ENCODE results near the gene HSPB8. TPM values are rescaled to one million over a fixed set of nuclear protein-coding genes. Genes with fewer than 3 reads are reported as not detected.
A peak's percentile ranks its signal among the peaks of the same experiment; 100 is the strongest.

Gene HSPB8
- total and polyA plus RNA-seq, 2 of the 8 experiments (the other 6 are each of a cell fraction or from before 2014, with no cell fraction given): 11.7 to 28.2 TPM

GRCh38 chr12:119156401-119157044 lies 22.2 kb upstream of the HSPB8 start (continued):
- TF ChIP-seq SIN3A (conservative IDR thresholded peaks at IDR 0.05 in 1 of 2, IDR thresholded peaks at IDR 0.05 in 1 of 2; ENCODE audit: low read depth in 1 of 2, low read length in 2 of 2) (no peak), ZNF274 (IDR thresholded peaks at IDR 0.05; ENCODE audit: borderline replicate concordance, extremely low read depth, low read length) (no peak), SP1 (IDR thresholded peaks at IDR 0.05; ENCODE audit: low read depth, low read length) (peak; percentile 53; the same call in 1 of the 2 replicates), JUND (IDR thresholded peaks at IDR 0.05; ENCODE audit: low read length) (no peak), GABPA (IDR thresholded peaks at IDR 0.05; ENCODE audit: borderline replicate concordance, insufficient read depth, low read length) (0 out of 2 replicates have a peak, but pooled peaks have one; percentile 33), CHD1 (IDR thresholded peaks at IDR 0.05; ENCODE audit: low read depth, low read length) (no peak), EGR1 (IDR thresholded peaks at IDR 0.05; ENCODE audit: borderline replicate concordance, low read depth, low read length) (peak; percentile 57; the same call in 1 of the 2 replicates)
- TF ChIP-seq, protein P1, sequence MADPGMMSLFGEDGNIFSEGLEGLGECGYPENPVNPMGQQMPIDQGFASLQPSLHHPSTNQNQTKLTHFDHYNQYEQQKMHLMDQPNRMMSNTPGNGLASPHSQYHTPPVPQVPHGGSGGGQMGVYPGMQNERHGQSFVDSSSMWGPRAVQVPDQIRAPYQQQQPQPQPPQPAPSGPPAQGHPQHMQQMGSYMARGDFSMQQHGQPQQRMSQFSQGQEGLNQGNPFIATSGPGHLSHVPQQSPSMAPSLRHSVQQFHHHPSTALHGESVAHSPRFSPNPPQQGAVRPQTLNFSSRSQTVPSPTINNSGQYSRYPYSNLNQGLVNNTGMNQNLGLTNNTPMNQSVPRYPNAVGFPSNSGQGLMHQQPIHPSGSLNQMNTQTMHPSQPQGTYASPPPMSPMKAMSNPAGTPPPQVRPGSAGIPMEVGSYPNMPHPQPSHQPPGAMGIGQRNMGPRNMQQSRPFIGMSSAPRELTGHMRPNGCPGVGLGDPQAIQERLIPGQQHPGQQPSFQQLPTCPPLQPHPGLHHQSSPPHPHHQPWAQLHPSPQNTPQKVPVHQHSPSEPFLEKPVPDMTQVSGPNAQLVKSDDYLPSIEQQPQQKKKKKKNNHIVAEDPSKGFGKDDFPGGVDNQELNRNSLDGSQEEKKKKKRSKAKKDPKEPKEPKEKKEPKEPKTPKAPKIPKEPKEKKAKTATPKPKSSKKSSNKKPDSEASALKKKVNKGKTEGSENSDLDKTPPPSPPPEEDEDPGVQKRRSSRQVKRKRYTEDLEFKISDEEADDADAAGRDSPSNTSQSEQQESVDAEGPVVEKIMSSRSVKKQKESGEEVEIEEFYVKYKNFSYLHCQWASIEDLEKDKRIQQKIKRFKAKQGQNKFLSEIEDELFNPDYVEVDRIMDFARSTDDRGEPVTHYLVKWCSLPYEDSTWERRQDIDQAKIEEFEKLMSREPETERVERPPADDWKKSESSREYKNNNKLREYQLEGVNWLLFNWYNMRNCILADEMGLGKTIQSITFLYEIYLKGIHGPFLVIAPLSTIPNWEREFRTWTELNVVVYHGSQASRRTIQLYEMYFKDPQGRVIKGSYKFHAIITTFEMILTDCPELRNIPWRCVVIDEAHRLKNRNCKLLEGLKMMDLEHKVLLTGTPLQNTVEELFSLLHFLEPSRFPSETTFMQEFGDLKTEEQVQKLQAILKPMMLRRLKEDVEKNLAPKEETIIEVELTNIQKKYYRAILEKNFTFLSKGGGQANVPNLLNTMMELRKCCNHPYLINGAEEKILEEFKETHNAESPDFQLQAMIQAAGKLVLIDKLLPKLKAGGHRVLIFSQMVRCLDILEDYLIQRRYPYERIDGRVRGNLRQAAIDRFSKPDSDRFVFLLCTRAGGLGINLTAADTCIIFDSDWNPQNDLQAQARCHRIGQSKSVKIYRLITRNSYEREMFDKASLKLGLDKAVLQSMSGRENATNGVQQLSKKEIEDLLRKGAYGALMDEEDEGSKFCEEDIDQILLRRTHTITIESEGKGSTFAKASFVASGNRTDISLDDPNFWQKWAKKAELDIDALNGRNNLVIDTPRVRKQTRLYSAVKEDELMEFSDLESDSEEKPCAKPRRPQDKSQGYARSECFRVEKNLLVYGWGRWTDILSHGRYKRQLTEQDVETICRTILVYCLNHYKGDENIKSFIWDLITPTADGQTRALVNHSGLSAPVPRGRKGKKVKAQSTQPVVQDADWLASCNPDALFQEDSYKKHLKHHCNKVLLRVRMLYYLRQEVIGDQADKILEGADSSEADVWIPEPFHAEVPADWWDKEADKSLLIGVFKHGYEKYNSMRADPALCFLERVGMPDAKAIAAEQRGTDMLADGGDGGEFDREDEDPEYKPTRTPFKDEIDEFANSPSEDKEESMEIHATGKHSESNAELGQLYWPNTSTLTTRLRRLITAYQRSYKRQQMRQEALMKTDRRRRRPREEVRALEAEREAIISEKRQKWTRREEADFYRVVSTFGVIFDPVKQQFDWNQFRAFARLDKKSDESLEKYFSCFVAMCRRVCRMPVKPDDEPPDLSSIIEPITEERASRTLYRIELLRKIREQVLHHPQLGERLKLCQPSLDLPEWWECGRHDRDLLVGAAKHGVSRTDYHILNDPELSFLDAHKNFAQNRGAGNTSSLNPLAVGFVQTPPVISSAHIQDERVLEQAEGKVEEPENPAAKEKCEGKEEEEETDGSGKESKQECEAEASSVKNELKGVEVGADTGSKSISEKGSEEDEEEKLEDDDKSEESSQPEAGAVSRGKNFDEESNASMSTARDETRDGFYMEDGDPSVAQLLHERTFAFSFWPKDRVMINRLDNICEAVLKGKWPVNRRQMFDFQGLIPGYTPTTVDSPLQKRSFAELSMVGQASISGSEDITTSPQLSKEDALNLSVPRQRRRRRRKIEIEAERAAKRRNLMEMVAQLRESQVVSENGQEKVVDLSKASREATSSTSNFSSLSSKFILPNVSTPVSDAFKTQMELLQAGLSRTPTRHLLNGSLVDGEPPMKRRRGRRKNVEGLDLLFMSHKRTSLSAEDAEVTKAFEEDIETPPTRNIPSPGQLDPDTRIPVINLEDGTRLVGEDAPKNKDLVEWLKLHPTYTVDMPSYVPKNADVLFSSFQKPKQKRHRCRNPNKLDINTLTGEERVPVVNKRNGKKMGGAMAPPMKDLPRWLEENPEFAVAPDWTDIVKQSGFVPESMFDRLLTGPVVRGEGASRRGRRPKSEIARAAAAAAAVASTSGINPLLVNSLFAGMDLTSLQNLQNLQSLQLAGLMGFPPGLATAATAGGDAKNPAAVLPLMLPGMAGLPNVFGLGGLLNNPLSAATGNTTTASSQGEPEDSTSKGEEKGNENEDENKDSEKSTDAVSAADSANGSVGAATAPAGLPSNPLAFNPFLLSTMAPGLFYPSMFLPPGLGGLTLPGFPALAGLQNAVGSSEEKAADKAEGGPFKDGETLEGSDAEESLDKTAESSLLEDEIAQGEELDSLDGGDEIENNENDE (IDR thresholded peaks at IDR 0.05; ENCODE audit: insufficient replicate concordance, low read length): no peak

Data from H1 (cell line).